ENCODE measurements around the gene PAQR4.

GRCh38 chr16:2988590-2989099 is 19.5 kb downstream of the PAQR4 start:
- TF ChIP-seq, protein P1, sequence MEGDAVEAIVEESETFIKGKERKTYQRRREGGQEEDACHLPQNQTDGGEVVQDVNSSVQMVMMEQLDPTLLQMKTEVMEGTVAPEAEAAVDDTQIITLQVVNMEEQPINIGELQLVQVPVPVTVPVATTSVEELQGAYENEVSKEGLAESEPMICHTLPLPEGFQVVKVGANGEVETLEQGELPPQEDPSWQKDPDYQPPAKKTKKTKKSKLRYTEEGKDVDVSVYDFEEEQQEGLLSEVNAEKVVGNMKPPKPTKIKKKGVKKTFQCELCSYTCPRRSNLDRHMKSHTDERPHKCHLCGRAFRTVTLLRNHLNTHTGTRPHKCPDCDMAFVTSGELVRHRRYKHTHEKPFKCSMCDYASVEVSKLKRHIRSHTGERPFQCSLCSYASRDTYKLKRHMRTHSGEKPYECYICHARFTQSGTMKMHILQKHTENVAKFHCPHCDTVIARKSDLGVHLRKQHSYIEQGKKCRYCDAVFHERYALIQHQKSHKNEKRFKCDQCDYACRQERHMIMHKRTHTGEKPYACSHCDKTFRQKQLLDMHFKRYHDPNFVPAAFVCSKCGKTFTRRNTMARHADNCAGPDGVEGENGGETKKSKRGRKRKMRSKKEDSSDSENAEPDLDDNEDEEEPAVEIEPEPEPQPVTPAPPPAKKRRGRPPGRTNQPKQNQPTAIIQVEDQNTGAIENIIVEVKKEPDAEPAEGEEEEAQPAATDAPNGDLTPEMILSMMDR (IDR thresholded peaks at IDR 0.05) = no peak
- no peak for TF ChIP-seq POLR2A (IDR thresholded peaks at IDR 0.05)
